SW 1271 (cell line): ENCODE measurements around the gene CD52.

Experiments used
- DNase-seq, 2 experiments: peaks; one replicate each; lab custom pipeline; 2025; lab: John Stamatoyannopoulos, UW

Gene CD52, protein sequence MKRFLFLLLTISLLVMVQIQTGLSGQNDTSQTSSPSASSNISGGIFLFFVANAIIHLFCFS

DNA sequence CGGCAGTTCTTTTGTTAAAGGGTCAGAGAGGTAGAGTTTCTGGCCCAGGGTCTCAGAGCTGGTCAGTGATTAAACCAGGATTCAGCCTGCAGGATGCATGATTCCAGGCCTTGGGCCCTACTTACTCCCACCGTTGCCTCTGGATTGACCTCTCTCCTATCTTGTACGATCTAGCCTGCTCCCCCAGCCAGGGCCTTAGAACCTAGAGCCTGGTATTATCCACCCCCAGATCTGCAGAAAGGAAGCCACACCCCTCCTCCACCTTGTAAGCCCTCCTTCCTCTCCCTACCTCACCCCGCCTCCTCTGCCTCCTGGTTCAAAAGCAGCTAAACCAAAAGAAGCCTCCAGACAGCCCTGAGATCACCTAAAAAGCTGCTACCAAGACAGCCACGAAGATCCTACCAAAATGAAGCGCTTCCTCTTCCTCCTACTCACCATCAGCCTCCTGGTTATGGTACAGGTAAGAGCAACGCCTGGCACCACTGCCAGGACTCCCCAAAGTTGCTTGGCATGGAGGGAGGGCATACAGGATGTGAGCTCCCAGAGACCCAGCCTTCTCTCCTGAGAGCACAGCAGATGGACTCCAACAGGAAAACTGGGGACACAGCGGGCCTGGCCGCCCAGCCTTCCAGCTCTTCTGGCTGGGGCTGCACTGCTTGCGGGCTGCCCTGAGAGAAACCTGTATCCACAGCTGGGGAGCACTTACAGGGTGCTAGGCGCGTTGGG is at the start of gene CD52:
CD52 (plus strand) TSS at position 347 of the 726 bp plus-strand sequence; CDS start at position 407, 60 bp downstream.
- DNase-seq, result no peak

DNA sequence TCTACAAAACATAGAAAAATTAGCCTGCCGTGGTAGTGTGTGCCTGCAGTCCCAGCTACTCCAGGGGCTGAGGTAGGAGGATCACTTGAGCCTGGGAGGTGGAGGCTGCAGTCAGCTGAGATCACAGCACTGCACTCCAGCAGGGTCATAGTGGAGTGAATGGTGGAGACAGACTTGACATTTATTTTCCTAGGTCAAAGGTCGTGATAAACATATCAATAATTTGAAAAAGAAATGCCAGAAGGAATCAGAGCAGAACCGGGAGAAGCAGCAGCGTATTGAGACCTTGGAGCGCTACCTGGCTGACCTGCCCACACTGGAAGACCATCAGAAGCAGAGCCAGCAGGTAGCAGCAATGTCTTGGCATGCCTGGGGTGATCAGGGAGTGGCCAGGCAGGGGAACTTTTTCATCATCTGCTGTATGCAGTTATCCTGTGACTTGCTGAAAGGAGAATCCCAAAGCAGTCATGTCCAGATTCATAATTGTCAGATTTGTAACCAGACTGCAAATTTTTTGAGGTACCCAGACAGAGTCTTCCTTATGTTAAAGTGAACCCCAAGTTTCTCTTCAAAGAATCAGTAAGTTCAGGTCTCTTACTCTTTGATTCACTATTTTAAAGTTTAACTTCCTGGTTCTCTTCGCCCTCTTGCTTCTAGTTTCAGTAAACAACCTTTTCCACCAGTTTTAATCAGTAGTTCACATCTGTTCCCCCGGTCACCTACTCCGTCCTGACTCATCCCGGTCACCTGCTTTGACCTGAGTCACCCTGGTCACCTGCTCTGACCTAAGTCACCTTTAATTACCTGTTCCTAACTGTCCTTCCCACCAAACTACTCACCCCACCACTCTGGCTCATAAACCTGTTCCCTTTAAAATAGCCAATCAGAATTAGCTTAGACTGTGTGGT is 49.2 kb upstream of the CD52 start:
- DNase-seq, result no peak

DNA sequence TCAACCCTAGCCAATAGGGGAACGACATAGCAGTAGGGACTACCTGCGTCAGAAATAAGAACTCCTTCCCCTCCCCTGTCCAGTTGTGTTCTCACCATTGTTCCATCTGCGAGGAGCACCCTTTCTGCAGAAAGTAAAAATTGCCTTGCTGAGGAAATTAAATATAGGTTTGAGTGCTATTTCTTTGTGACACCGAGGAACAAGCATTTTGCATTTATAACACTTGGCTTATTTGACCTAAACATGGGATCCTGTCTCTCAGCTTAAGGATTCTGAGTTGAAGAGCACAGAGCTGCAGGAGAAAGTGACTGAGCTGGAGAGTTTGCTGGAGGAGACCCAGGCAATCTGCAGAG is 48.6 kb upstream of the CD52 start:
- DNase-seq, result no peak

GRCh38 chr1:26274801-26275425 is 42.8 kb upstream of the CD52 start:
- DNase-seq, result no peak

GRCh38 chr1:26275580-26276431 is 42.0 kb upstream of the CD52 start:
- DNase-seq, result peak; percentile 18 to 61

DNA sequence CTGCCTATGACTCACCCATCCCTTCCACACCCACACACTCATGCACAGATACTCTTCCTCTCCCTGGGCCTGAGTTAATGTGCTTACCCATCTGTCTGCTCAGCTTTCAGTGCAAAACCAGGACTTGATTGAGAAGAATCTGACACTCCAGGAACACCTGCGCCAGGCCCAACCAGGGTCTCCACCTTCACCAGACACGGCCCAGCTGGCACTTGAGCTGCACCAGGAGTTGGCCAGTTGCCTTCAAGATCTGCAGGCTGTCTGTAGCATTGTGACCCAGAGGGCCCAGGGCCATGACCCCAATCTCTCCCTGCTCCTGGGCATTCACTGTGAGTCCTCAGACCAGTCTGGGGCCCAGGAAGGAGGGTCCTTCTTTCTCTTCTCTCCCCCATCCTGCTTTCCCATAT is 41.3 kb upstream of the CD52 start:
- no peak for DNase-seq

DNA sequence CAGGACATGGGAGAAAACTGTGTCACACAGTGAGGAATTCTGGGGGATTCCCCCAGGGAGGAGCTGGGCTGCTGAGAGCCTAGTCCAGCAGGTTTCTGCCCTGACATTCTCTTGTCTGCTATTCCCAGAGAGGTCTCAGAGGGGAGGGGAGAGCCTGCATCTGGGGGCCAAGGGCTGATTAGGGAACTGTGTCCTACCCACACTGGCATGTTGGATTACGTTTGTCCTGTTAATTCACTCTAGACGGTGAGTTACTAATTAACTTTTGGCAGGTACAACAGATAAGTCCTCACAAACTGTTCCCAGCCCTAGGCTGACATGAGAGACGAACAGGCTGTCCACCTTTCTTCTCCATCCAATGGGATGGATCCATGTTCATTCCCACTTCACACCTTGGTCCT is 40.5 kb upstream of the CD52 start:
- no peak for DNase-seq

GRCh38 chr1:26277719-26278118 is 40.0 kb upstream of the CD52 start:
- DNase-seq, result no peak

DNA sequence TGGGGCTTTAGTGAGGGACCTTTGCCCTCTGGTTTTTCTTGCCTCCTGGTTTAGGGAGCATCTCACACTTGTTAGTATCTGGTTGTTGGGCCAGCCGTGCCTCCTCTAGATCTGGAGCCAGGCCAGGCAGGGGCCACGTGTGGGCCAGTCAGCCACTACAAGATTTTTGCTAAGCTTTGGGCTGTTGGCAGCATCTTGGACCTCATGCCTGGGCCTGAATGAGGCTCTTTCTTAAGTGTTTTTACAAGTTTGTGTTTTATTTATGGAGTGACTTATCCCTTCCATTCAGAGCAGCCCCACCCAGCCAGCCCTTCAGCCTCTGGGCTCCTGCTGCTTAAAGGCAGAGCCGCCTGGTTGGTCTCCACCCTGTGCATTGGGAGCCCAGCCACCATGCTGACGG is 39.5 kb upstream of the CD52 start:
- DNase-seq, result no peak

DNA sequence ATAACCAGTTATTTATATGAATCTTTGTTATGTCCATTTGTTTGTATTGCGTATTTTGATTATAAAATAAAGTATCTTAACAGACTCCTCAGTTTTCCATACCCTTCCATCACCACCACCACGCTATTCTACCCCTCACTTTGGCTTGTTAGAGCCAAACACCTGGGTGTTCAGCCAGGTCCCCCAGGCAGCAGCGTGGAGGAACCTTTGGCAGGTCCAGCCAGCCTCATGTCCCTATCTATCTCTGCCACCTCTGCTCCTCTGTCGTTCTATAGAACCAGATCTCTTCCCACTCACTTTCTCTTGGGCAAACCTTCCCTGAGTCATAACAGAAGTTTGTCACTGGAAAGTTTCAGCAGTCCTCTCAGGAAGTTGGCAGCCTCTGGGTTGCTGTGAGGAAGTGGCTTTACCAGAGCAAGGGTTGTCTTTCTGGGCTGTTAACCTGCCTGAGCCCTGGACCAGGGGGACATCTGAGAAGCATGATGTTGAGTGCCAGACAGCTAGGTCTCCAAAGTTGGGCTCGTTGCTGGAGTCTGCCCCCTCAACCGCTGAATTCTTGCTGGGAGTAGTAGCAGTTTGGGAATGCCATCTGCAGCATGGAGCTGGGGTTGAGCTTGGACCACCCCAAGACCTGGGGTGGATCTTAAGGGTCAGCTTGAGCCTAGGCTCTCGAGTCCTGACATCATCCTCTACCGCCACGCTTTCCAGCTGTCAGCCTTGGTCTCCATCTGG is 38.9 kb upstream of the CD52 start:
- peak in 1 of 2 experiments; percentile 14 for DNase-seq

GRCh38 chr1:26279456-26280332 is 38.1 kb upstream of the CD52 start, which contains the start of gene SH3BGRL3:
SH3BGRL3 (plus strand) TSS chr1:26280086; CDS start chr1:26280156, 70 bp downstream.
- peak; percentile 32 to 69 for DNase-seq

DNA sequence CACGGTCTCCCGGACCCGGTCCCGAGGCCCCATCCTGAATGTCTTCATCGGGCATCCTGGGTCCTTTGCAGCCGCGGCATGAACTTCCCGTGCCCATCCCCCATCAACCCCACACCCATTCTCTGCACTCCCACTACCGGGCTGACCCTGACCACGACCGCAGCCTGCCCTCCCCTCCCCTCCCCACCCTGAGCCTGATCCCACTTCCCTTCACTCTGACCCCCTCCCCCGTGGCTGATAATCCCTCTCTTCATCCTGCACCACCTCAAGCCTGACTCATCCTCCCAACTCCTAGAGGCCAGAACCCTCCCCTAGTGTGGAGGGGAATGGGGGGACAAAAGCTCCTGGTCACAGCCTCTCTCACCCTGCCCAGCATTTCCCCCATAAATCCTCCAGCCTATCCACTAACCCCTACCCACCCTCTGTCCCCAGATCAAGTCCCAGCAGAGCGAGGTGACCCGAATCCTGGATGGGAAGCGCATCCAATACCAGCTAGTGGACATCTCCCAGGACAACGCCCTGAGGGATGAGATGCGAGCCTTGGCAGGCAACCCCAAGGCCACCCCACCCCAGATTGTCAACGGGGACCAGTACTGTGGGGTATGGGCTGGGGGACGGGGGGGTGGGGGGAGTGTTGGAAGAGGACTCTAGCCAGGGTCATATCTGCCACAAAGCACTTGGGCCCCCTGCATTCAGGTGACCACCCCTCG is 37.3 kb upstream of the CD52 start:
- peak in 1 of 2 experiments; percentile 17 for DNase-seq

DNA sequence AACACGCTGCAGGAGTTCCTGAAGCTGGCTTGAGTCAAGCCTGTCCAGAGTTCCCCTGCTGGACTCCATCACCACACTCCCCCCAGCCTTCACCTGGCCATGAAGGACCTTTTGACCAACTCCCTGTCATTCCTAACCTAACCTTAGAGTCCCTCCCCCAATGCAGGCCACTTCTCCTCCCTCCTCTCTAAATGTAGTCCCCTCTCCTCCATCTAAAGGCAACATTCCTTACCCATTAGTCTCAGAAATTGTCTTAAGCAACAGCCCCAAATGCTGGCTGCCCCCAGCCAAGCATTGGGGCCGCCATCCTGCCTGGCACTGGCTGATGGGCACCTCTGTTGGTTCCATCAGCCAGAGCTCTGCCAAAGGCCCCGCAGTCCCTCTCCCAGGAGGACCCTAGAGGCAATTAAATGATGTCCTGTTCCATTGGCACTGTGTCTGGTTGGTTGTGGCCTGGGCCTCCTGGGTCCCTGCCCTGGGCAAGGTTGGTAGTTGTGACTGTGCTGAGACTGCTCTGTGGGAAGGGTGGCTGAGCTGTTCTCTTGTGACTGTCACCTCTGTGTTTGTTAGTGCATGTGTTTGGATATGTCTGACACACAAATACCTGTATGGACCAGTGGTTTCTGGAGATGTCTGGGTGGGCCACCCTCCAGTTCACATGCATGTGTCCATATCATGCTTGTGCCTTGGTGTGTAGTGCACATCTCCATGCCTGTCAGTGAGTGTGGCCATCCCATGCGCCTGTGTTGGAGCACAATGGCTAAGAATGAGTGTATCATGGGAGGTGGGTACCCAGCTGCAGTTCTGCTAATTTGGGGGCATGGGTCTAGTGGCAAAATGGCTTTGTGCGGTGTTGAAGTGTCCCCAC is 36.4 kb upstream of the CD52 start:
- no peak for DNase-seq

- no peak for DNase-seq
Observed at GRCh38 chr1:26281971-26282370, 35.8 kb upstream of the CD52 start.

DNA sequence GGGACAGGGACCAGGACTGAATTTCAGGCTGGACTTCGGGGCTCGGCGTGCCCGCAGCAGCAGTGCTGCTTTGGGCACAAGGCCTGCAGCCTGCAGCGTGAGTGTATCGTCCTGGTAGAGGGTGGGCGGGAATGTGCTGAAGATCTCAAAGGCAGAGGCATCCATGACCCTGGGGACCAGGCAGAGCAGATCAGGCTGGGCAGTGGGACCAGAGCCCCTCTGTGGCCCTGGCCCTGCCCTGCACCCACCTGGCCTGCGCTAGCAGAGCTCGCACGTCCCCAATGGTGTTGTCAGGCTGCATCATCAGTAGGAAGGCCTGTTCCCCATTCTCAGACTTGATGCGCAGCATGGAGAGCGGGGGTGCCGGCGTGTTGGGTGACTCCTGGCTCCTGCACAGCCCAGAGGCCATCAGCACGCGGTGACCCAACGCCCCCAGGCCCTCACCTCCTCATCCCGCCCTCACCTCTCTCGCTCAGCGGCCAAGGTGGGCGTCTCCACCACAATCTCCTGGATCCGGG is 35.3 kb upstream of the CD52 start:
- no peak for DNase-seq

- DNase-seq, result no peak
Observed at GRCh38 chr1:26283279-26283853, 34.4 kb upstream of the CD52 start.

- no peak for DNase-seq
Observed at GRCh38 chr1:26283871-26284596, 33.7 kb upstream of the CD52 start.
